ENCODE measurements around the gene UBXN11.

GRCh38 chr1:26288311-26288941 lies 18.0 kb downstream of the UBXN11 start:
- no peak for TF ChIP-seq CHD2 (IDR thresholded peaks at IDR 0.05; ENCODE audit: low read length, partially characterized antibody)
- TF ChIP-seq EHMT2 (IDR thresholded peaks at IDR 0.05; ENCODE audit: low read depth): no peak
- TF ChIP-seq CBX2 (IDR thresholded peaks at IDR 0.05; ENCODE audit: borderline replicate concordance, low read depth): no peak
- TF ChIP-seq CTCF (IDR thresholded peaks at IDR 0.05): no peak
